Measurements from ENCODE around the gene GPC5. TPM values are rescaled to one million over a fixed set of nuclear protein-coding genes. Genes with fewer than 3 reads are reported as not detected.

The GPC5 gene
- total and polyA plus RNA-seq, 7 donors = 0.23 TPM; not detected in 6

DNA sequence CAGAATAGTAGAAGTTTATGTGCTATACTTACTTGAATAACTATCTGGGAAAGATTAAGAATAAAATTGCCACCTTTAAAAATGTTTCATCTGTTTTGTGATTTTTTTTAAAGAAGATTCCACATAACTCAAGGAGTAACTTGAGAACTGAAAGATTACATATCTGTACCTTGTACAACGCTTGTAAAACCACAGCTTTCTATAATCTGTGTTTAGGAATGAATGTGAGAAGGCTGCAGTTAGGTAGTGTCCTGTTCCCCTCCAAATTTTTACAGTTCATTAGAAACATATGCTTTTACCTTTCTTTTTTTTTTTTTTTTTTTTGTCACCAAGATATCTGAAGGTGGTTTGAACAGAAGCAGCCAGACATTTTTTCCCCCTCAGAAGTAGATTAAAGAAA lies 1515.4 kb downstream of the GPC5 start:
- 61 to 71% (median 63%) methylated on average over 1 of the region's 1 CpG for WGBS, 3 donors
- no peaks in the 10 kb centered on the region for H3K27me3 ChIP-seq (ENCODE audit: insufficient read depth in 3 of 3, low read length in 2 of 3)
- DNase-seq = no peak
- intact Hi-C loops (cut with DNase I) = no loop called here
- no peak for ATAC-seq
- TF ChIP-seq, protein P1, sequence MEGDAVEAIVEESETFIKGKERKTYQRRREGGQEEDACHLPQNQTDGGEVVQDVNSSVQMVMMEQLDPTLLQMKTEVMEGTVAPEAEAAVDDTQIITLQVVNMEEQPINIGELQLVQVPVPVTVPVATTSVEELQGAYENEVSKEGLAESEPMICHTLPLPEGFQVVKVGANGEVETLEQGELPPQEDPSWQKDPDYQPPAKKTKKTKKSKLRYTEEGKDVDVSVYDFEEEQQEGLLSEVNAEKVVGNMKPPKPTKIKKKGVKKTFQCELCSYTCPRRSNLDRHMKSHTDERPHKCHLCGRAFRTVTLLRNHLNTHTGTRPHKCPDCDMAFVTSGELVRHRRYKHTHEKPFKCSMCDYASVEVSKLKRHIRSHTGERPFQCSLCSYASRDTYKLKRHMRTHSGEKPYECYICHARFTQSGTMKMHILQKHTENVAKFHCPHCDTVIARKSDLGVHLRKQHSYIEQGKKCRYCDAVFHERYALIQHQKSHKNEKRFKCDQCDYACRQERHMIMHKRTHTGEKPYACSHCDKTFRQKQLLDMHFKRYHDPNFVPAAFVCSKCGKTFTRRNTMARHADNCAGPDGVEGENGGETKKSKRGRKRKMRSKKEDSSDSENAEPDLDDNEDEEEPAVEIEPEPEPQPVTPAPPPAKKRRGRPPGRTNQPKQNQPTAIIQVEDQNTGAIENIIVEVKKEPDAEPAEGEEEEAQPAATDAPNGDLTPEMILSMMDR (IDR thresholded peaks at IDR 0.05) = no peak
- no peak overlapping the region for H3K27ac ChIP-seq
- H3K4me3 ChIP-seq = no peak overlapping the region
- H3K36me3 ChIP-seq (ENCODE audit: insufficient read depth in 1 of 2, low read depth in 1 of 2) = no peaks in the 10 kb centered on the region
- H3K4me1 ChIP-seq = no peaks in the 10 kb centered on the region
- no peaks in the 10 kb centered on the region for H3K9me3 ChIP-seq

Other genes starting within 250 kb of the GPC5 start
- 1 to 10 TPM in 3 of 4 donors, under 1 TPM in 1; 0.92 to 5.2 (median 1.2) TPM for gene MIR17HG, start 50.9 kb upstream of the GPC5 start, total RNA-seq
- under 1 TPM; 0.24 to 0.86 (median 0.30) TPM for gene MIR17HG, start 50.9 kb upstream of the GPC5 start, polyA plus RNA-seq